Measurements from ENCODE around the gene JPH4. TPM values are rescaled to one million over a fixed set of nuclear protein-coding genes. Genes with fewer than 3 reads are reported as not detected.
A peak's percentile ranks its signal among the peaks of the same experiment; 100 is the strongest.

JPH4 gene
- total RNA-seq, result under 1 TPM in 2 of 5 donors, not detected in 3; 0.10 to 0.13 TPM
- not detected for total RNA-seq (2013)
- 0 to 0.14 (median 0.05) reads per million in 29 experiments for total RNA-seq

DNA sequence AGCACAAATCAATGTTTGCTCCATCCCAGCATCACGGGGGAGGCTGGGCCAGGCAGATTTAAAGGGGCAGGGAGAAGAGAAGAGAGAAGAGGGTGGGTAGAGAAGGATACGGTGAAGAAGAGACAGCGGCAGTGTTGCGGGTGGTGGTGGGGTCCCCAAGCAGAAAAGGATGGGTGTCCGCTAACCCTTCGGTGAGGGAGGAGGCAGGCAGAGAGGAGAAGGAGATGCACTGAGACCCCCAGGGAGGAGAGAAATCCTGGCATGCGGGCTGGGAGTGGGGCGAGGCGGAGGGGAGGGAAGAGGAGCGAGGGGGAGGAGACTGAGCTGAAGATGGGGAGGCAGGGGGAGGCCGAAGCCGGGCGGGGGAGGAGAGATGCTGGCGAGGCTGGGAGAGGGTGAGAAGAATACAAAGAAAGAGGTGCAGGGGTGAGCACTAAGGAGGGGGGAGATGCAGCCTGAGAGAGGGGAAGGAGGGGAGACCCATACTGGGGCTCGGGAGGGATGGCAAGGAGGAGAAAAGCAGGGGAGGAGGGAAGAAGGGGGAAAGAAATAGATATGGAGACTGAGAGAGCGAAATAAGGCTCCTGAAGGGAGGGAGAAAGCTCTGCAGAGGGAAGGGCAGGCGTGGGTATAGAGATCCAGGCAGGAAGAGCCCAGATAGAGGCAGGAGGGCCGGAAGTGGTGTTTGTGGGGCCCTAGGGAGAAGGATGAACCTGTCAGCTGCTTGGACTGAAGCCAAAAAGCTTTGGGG lies at the start of gene JPH4:
TSS of gene JPH4 (minus strand) at position 231 of the 751 bp plus-strand sequence. CDS start 1,337 bp downstream, outside the sequence.
- Histone ChIP-seq H3K4me1 (ENCODE audit: control insufficient read depth in 1 of 2, extremely low read depth in 1 of 2, insufficient read depth in 2 of 2, low read length in 2 of 2) (peaks cover 0 to 23% of the 10 kb centered on the region in 2 experiments), H3K36me3 (ENCODE audit: control insufficient read depth in 2 of 2, extremely low read depth in 1 of 2, insufficient read depth in 1 of 2, low read length in 1 of 2) (no peaks in the 10 kb centered on the region), H3K4me3 (ENCODE audit: control insufficient read depth in 1 of 2, extremely low read depth in 1 of 2, low read length in 1 of 2) (no peak within 1 kb of the TSS), H3K27me3 (replicated peaks in 1 of 2; ENCODE audit: control insufficient read depth in 2 of 2, extremely low read depth in 1 of 2, insufficient read depth in 2 of 2, low read length in 1 of 2) (peaks cover 16 to 58% of the 10 kb centered on the region in 2 experiments), H3K27ac (ENCODE audit: low read length) (no peak within 1 kb of the TSS), H3K9me3 (no peaks in the 10 kb centered on the region)
- 44% methylated on average over 17 of the region's 18 CpGs for WGBS (ENCODE audit: insufficient coverage)
- no peak for ATAC-seq (replicated peaks in 1 of 4)
- H3K9me3 Mint-ChIP-seq, result no peaks in the 10 kb centered on the region
- POLR2A ChIA-PET, result interaction anchor here in 1 of 2 donors (0.7 kb wide), 1 partner anchor 635 kb away, joined by 4 read pairs; no protein-coding TSS in a partner anchor
- CTCF ChIA-PET, result interaction anchor here (0.6 to 1.1 kb wide), 3 partner anchors 10 to 343 kb away, joined by 3 to 7 read pairs (median 7); no protein-coding TSS in a partner anchor
- H3K4me1 Mint-ChIP-seq, result peaks cover 18 to 25% (median 19%) of the 10 kb centered on the region in 3 donors
- H3K27me3 Mint-ChIP-seq, result peaks cover 48 to 52% of the 10 kb centered on the region in 2 donors
- H3K36me3 Mint-ChIP-seq, result peaks cover 3% of the 10 kb centered on the region
- peak within 1 kb of the TSS in 1 of 3 donors; percentile 80 for H3K4me3 Mint-ChIP-seq
- H3K27ac Mint-ChIP-seq, result no peak within 1 kb of the TSS
- DNase-seq, result peak in 2 of 35 experiments; percentile 4 to 5

- peaks cover 0 to 5% of the 10 kb centered on the region in 2 donors for H3K27me3 Mint-ChIP-seq
These were observed 49.4 kb upstream of the JPH4 start for GRCh38 chr14:23627961-23628360.

GRCh38 chr14:23626946-23627345 lies 48.4 kb upstream of the JPH4 start:
- DNase-seq (no peak), ATAC-seq (replicated peaks in 1 of 4) (no peak)
- Histone ChIP-seq H3K27ac (ENCODE audit: low read length) (no peak overlapping the region), H3K36me3 (ENCODE audit: control insufficient read depth in 2 of 2, extremely low read depth in 1 of 2, insufficient read depth in 1 of 2, low read length in 1 of 2) (no peaks in the 10 kb centered on the region), H3K4me1 (ENCODE audit: control insufficient read depth in 1 of 2, extremely low read depth in 1 of 2, insufficient read depth in 2 of 2, low read length in 2 of 2) (peaks cover 0 to 5% of the 10 kb centered on the region in 2 experiments), H3K9me3 (peaks cover 3% of the 10 kb centered on the region), H3K27me3 (replicated peaks in 1 of 2; ENCODE audit: control insufficient read depth in 2 of 2, extremely low read depth in 1 of 2, insufficient read depth in 2 of 2, low read length in 1 of 2) (peaks cover 0 to 3% of the 10 kb centered on the region in 2 experiments), H3K4me3 (ENCODE audit: control insufficient read depth in 1 of 2, extremely low read depth in 1 of 2, low read length in 1 of 2) (no peak overlapping the region)
- ChIA-PET CTCF (no interaction called here), POLR2A (interaction anchor here in 1 of 2 donors (0.6 to 0.7 kb wide), 2 partner anchors 50 to 480 kb away, joined by 3 read pairs; no protein-coding TSS in a partner anchor)
- H3K9me3 Mint-ChIP-seq, result peaks cover 11 to 13% (median 12%) of the 10 kb centered on the region in 3 donors
- peaks cover 0 to 6% of the 10 kb centered on the region in 2 donors for H3K27me3 Mint-ChIP-seq
- H3K36me3 Mint-ChIP-seq, result peaks cover 7% of the 10 kb centered on the region
- no peak overlapping the region for H3K4me3 Mint-ChIP-seq
- H3K4me1 Mint-ChIP-seq, result peaks cover 1 to 6% (median 4%) of the 10 kb centered on the region in 3 donors
- no peak overlapping the region for H3K27ac Mint-ChIP-seq

More at GRCh38 chr14:23627961-23628360, 49.4 kb upstream of the JPH4 start:
- peaks cover 7 to 11% (median 9%) of the 10 kb centered on the region in 3 donors for H3K4me1 Mint-ChIP-seq
- H3K27ac Mint-ChIP-seq, result no peak overlapping the region
- Histone ChIP-seq H3K4me3 (ENCODE audit: control insufficient read depth in 1 of 2, extremely low read depth in 1 of 2, low read length in 1 of 2) (no peak overlapping the region), H3K4me1 (ENCODE audit: control insufficient read depth in 1 of 2, extremely low read depth in 1 of 2, insufficient read depth in 2 of 2, low read length in 2 of 2) (peaks cover 0 to 9% of the 10 kb centered on the region in 2 experiments), H3K27ac (ENCODE audit: low read length) (no peak overlapping the region), H3K9me3 (peaks cover 3% of the 10 kb centered on the region), H3K36me3 (ENCODE audit: control insufficient read depth in 2 of 2, extremely low read depth in 1 of 2, insufficient read depth in 1 of 2, low read length in 1 of 2) (no peaks in the 10 kb centered on the region), H3K27me3 (replicated peaks in 1 of 2; ENCODE audit: control insufficient read depth in 2 of 2, extremely low read depth in 1 of 2, insufficient read depth in 2 of 2, low read length in 1 of 2) (peaks cover 0 to 3% of the 10 kb centered on the region in 2 experiments)
- no peak overlapping the region for H3K4me3 Mint-ChIP-seq
- CTCF ChIA-PET, result no interaction called here
- WGBS (ENCODE audit: insufficient coverage), result 84% methylated on average over 4 of the region's 6 CpGs
- DNase-seq, result no peak
- POLR2A ChIA-PET, result no interaction called here
- ATAC-seq (replicated peaks in 1 of 4), result no peak
- peaks cover 7% of the 10 kb centered on the region for H3K36me3 Mint-ChIP-seq
- peaks cover 11 to 13% (median 12%) of the 10 kb centered on the region in 3 donors for H3K9me3 Mint-ChIP-seq

DNA sequence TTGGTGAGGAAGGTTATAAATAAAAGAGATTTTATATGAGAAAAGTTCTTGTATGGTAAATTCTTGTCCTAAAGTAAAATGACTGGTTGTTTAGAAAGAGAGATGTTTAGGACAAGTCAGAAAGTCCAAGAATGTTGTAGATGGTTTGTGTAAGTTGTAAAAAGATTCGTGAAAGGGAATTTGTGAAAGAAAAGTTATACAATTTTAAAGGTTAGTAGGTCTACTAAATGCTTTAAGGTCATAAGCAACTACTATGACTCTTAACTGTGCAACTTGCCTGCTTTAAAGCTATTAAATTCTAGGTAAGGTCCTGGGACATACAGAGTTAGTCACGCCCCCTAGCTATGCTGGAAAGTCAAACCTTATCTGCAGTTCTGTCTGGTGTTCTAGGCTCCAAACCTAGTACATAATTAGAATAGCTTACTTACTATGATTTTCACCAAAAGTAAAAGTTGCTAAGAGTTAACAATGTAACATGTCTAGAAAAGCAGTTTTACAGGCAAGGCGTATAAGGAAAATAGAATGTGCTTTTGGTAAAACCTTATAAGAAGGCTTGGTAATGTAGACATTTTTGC lies 46.3 kb upstream of the JPH4 start:
- Histone ChIP-seq H3K4me3 (ENCODE audit: control insufficient read depth in 1 of 2, extremely low read depth in 1 of 2, low read length in 1 of 2) (no peak overlapping the region), H3K4me1 (ENCODE audit: control insufficient read depth in 1 of 2, extremely low read depth in 1 of 2, insufficient read depth in 2 of 2, low read length in 2 of 2) (no peaks in the 10 kb centered on the region), H3K9me3 (peaks cover 3% of the 10 kb centered on the region), H3K36me3 (ENCODE audit: control insufficient read depth in 2 of 2, extremely low read depth in 1 of 2, insufficient read depth in 1 of 2, low read length in 1 of 2) (no peaks in the 10 kb centered on the region), H3K27me3 (replicated peaks in 1 of 2; ENCODE audit: control insufficient read depth in 2 of 2, extremely low read depth in 1 of 2, insufficient read depth in 2 of 2, low read length in 1 of 2) (peaks cover 0 to 3% of the 10 kb centered on the region in 2 experiments), H3K27ac (ENCODE audit: low read length) (no peak overlapping the region)
- ChIA-PET CTCF (no interaction called here), POLR2A (no interaction called here)
- H3K27ac Mint-ChIP-seq, result no peak overlapping the region
- no peak overlapping the region for H3K4me3 Mint-ChIP-seq
- peaks cover 7% of the 10 kb centered on the region for H3K36me3 Mint-ChIP-seq
- DNase-seq, result no peak
- H3K4me1 Mint-ChIP-seq, result no peaks in the 10 kb centered on the region
- H3K27me3 Mint-ChIP-seq, result peaks cover 4 to 8% of the 10 kb centered on the region in 2 donors
- 100% methylated on average over 1 of the region's 3 CpGs for WGBS (ENCODE audit: insufficient coverage)
- H3K9me3 Mint-ChIP-seq, result peaks cover 11 to 13% (median 12%) of the 10 kb centered on the region in 3 donors
- no peak for ATAC-seq (replicated peaks in 1 of 4)

- H3K9me3 ChIP-seq, result peaks cover 3% of the 10 kb centered on the region
- no peaks in the 10 kb centered on the region for H3K4me1 ChIP-seq (ENCODE audit: control insufficient read depth in 1 of 2, extremely low read depth in 1 of 2, insufficient read depth in 2 of 2, low read length in 2 of 2)
- H3K9me3 Mint-ChIP-seq, result peaks cover 11 to 13% (median 12%) of the 10 kb centered on the region in 3 donors
- H3K4me3 ChIP-seq (ENCODE audit: control insufficient read depth in 1 of 2, extremely low read depth in 1 of 2, low read length in 1 of 2), result no peak overlapping the region
- no peak overlapping the region for H3K27ac ChIP-seq (ENCODE audit: low read length)
- H3K4me3 Mint-ChIP-seq, result no peak overlapping the region
- peaks cover 4 to 9% of the 10 kb centered on the region in 2 donors for H3K27me3 Mint-ChIP-seq
- ATAC-seq (replicated peaks in 1 of 4) (no peak), DNase-seq (no peak)
- H3K36me3 Mint-ChIP-seq, result peaks cover 7% of the 10 kb centered on the region
- H3K27ac Mint-ChIP-seq, result no peak overlapping the region
- CTCF ChIA-PET, result no interaction called here
- peaks cover 0 to 3% of the 10 kb centered on the region in 2 experiments for H3K27me3 ChIP-seq (replicated peaks in 1 of 2; ENCODE audit: control insufficient read depth in 2 of 2, extremely low read depth in 1 of 2, insufficient read depth in 2 of 2, low read length in 1 of 2)
- no peaks in the 10 kb centered on the region for H3K36me3 ChIP-seq (ENCODE audit: control insufficient read depth in 2 of 2, extremely low read depth in 1 of 2, insufficient read depth in 1 of 2, low read length in 1 of 2)
- POLR2A ChIA-PET, result no interaction called here
- H3K4me1 Mint-ChIP-seq, result no peaks in the 10 kb centered on the region
These were observed 45.4 kb upstream of the JPH4 start for GRCh38 chr14:23623962-23624361.

DNA sequence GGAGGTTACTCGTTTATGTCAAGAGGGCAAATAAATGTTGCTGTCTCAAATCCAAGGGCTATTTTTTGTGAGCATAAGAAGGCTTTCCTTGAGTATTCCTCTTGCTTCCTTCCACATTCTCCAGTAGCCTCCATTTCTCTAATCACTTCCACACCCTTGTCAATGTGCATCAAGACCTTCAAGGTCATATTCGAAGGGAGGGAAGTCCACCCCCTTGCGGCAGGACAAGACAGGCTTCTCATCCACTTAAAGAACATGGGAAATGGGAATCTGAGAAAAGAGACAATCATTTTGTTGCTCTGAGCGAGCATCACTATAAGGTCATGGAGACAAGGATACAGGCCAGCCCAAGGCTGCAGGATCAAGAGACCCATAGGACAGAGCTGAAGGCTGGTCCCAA lies 44.4 kb upstream of the JPH4 start:
- POLR2A ChIA-PET, result no interaction called here
- Histone ChIP-seq H3K4me1 (ENCODE audit: control insufficient read depth in 1 of 2, extremely low read depth in 1 of 2, insufficient read depth in 2 of 2, low read length in 2 of 2) (no peaks in the 10 kb centered on the region), H3K4me3 (ENCODE audit: control insufficient read depth in 1 of 2, extremely low read depth in 1 of 2, low read length in 1 of 2) (no peak overlapping the region), H3K27me3 (replicated peaks in 1 of 2; ENCODE audit: control insufficient read depth in 2 of 2, extremely low read depth in 1 of 2, insufficient read depth in 2 of 2, low read length in 1 of 2) (peaks cover 0 to 3% of the 10 kb centered on the region in 2 experiments), H3K27ac (ENCODE audit: low read length) (no peak overlapping the region), H3K9me3 (peaks cover 3% of the 10 kb centered on the region), H3K36me3 (ENCODE audit: control insufficient read depth in 2 of 2, extremely low read depth in 1 of 2, insufficient read depth in 1 of 2, low read length in 1 of 2) (no peaks in the 10 kb centered on the region)
- Mint-ChIP-seq H3K27me3 (peaks cover 4 to 11% of the 10 kb centered on the region in 2 donors), H3K4me3 (no peak overlapping the region), H3K27ac (no peak overlapping the region), H3K4me1 (no peaks in the 10 kb centered on the region), H3K36me3 (peaks cover 7% of the 10 kb centered on the region), H3K9me3 (peaks cover 11 to 13% (median 12%) of the 10 kb centered on the region in 3 donors)
- 86% methylated on average over 1 of the region's 4 CpGs for WGBS (ENCODE audit: insufficient coverage)
- ATAC-seq (replicated peaks in 1 of 4), result no peak
- no peak for DNase-seq
- CTCF ChIA-PET, result interaction anchor here in 1 of 2 donors (0.5 kb wide), 1 partner anchor 744 kb away, joined by 3 read pairs; no protein-coding TSS in a partner anchor
